PC-3 (cell line): ENCODE measurements around the gene CS.

Experiments used
- EZH2 ChIP-seq: fragments of 300-600 bp; sonication (generic); IDR thresholded peaks from one replicate; pipeline ENCODE4 v1.6.1; 2017; ENCODE audit warnings: antibody characterized with exemption, mild to moderate bottlenecking, low read length; ENCODE audit not compliant: unreplicated experiment
- EZH2phosphoT487 ChIP-seq: fragments of 300-600 bp; sonication (generic); IDR thresholded peaks from 2 replicates; pipeline ENCODE4 v1.6.1; 2018; ENCODE audit warnings: mild to moderate bottlenecking, antibody characterized with exemption, low read length, borderline replicate concordance
- TF ChIP-seq, protein P1 (sequence below): fragments of 300-600 bp; sonication (generic); conservative IDR thresholded peaks from 2 replicates; pipeline ENCODE4 v1.5.1; 2017; ENCODE audit warnings: antibody characterized with exemption, low read depth, mild to moderate bottlenecking, low read length

DNA sequence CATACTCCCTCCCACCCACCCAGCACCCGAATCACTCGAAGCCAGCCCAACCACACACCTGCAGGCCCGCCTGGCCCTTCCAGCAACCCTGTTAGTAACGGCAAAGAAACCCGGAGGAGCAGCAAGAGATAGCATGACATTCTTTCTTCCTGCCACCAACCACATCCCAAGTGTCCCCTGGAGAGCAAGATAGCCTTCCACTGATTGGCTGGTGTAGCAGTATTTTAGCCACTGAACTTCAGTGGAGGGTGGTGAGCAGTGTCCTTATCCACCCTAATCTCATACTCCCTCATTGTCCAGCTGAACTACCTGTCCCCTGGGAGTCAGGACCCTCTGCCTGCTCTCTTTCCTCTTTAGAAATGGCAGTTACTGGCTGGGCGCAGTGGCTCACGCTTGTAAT is 71.0 kb downstream of the CS start:
- TF ChIP-seq EZH2: no peak
- TF ChIP-seq, protein P1, sequence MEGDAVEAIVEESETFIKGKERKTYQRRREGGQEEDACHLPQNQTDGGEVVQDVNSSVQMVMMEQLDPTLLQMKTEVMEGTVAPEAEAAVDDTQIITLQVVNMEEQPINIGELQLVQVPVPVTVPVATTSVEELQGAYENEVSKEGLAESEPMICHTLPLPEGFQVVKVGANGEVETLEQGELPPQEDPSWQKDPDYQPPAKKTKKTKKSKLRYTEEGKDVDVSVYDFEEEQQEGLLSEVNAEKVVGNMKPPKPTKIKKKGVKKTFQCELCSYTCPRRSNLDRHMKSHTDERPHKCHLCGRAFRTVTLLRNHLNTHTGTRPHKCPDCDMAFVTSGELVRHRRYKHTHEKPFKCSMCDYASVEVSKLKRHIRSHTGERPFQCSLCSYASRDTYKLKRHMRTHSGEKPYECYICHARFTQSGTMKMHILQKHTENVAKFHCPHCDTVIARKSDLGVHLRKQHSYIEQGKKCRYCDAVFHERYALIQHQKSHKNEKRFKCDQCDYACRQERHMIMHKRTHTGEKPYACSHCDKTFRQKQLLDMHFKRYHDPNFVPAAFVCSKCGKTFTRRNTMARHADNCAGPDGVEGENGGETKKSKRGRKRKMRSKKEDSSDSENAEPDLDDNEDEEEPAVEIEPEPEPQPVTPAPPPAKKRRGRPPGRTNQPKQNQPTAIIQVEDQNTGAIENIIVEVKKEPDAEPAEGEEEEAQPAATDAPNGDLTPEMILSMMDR: no peak
- TF ChIP-seq EZH2phosphoT487: no peak
